Fibroblast of pulmonary artery (primary cell): ENCODE measurements around the gene LINGO3.

ENCODE experiments used
- DNase-seq: peaks from one replicate; pipeline ENCODE4 v3.0.0-alpha.2; 2010; ENCODE audit warnings: low read depth
- H3K4me3 ChIP-seq: replicated peaks from 2 replicates; pipeline ENCODE4 v1.5.1; 2011; ENCODE audit warnings: low read depth, mild to moderate bottlenecking, control low read depth, low read length, moderate library complexity
- TF ChIP-seq, protein P1 (sequence below): IDR thresholded peaks from 2 replicates; pipeline ENCODE4 v1.5.1; 2011; ENCODE audit warnings: mild to moderate bottlenecking, control low read depth, low read length, inconsistent platforms; ENCODE audit errors: missing control alignments

The LINGO3 gene

DNA sequence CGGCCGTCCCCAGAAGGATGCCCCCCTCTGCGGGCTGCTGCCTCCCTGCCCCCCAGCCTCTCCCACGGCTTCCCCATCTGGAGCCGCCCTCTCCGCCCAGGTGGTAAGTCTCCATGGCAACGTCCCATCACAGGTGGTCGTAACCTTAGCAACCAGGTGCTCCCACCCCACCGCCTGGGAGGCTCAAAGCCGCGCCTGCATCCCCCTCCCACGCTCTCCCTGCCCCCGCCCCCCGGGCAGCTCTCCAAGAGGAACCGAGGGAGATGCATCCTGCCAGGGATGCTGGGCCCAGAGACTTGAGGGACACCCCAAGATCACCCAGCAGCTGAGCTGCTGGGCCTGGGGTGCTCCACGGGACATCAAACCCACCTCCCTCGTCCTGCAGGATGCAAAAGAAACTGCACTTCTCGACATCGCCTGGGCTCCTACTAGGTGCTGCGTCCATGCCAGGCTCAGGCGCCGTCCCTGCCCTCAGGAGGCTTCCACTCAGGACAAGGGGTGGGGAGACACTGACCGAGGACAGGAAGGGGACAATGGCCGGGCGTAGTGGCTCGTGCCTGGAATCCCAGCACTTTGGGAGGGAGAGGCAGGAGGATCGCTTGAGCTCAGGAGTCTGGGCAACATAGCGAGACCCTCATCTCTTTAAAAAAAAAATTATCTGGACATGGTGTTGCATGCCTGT is 5.0 kb upstream of the LINGO3 start:
- H3K4me3 ChIP-seq, result no peak overlapping the region
- TF ChIP-seq, protein P1, sequence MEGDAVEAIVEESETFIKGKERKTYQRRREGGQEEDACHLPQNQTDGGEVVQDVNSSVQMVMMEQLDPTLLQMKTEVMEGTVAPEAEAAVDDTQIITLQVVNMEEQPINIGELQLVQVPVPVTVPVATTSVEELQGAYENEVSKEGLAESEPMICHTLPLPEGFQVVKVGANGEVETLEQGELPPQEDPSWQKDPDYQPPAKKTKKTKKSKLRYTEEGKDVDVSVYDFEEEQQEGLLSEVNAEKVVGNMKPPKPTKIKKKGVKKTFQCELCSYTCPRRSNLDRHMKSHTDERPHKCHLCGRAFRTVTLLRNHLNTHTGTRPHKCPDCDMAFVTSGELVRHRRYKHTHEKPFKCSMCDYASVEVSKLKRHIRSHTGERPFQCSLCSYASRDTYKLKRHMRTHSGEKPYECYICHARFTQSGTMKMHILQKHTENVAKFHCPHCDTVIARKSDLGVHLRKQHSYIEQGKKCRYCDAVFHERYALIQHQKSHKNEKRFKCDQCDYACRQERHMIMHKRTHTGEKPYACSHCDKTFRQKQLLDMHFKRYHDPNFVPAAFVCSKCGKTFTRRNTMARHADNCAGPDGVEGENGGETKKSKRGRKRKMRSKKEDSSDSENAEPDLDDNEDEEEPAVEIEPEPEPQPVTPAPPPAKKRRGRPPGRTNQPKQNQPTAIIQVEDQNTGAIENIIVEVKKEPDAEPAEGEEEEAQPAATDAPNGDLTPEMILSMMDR, result no peak
- DNase-seq, result no peak

- H3K4me3 ChIP-seq, result no peak overlapping the region
- no peak for DNase-seq
- TF ChIP-seq, protein P1, result no peak
Measured at GRCh38 chr19:2311093-2311492, 3.1 kb upstream of the LINGO3 start.

- H3K4me3 ChIP-seq, result no peak overlapping the region
Measured at GRCh38 chr19:2309734-2310362, 1.9 kb upstream of the LINGO3 start.

DNA sequence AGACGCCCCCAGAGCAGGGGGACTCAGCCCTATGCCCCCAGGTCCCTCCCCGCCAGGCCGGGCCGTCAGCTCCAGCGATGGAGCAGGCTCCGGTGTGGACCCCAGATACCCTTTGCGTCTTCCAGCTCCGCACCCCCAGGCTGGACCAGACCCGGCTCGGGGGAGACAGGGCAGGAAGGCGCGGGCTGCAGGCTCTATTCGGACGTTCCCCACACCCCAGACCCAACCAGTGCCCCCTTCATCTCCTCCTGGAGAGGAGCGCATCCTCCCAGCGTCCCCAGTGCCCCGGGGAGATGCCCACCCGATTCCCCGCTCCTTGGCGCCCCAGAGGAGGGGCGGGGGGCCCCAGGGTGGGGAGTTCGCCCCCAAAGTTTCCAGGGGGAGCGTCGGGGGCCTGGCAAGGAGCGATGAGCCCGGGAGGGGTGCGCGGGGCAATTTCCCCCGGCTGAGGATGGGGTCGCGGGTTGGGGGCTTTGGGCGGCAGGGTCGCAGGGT is 389 bp downstream of the LINGO3 start:
- no peak overlapping the region for H3K4me3 ChIP-seq

More at GRCh38 chr19:2309734-2310362, 1.9 kb upstream of the LINGO3 start:
- TF ChIP-seq, protein P1, result no peak
- peak; percentile 20 for DNase-seq

GRCh38 chr19:2306971-2307370 is 983 bp downstream of the LINGO3 start:
- no peak overlapping the region for H3K4me3 ChIP-seq
- DNase-seq, result no peak
- TF ChIP-seq, protein P1, result no peak

More for the DNA sequence above, 389 bp downstream of the LINGO3 start:
- DNase-seq, result no peak
- TF ChIP-seq, protein P1, result no peak

DNA sequence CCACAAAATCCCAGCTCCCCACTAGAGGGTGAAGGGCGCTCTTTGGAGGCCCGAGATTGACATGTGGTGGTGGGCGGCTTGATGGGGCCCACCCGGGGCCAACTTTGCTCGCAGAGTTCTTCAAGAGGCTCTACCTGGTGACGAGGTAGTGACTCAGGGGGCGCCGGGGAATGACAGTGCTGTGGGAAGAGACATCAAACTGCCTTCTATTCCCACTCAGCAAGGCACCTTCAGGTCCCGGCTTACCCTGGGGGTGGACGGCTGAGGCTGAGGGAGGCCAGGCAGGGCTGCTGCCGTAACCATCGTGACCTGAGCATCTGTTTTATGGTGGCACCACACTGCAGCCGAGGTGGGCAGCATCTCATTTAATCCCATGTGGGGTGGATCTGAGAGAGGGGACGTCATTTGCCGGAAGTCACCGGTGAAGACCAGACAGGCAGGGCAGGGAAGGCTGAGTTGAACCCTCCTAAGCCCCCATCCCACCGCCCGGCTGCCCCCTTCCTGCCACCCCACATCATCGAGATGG is 1.6 kb downstream of the LINGO3 start:
- DNase-seq, result no peak
- TF ChIP-seq, protein P1, result no peak
- H3K4me3 ChIP-seq, result no peak overlapping the region
